HG03196 (cell line): Measurements from ENCODE around the gene LRBA.
"Not testable (repeated sequence)": the region's sequence is repeated elsewhere in the genome, so short reads cannot be mapped to it uniquely, and the experiment has no call there.

Experiments used
- ATAC-seq: cut with Tn5 transposase; IDR thresholded peaks from one replicate; pipeline ENCODE4 v1.9.1; 2021; ENCODE audit not compliant: unreplicated experiment

The LRBA gene

GRCh38 chr4:150680651-150681050 is 334.4 kb downstream of the LRBA start:
- ATAC-seq: no peak

DNA sequence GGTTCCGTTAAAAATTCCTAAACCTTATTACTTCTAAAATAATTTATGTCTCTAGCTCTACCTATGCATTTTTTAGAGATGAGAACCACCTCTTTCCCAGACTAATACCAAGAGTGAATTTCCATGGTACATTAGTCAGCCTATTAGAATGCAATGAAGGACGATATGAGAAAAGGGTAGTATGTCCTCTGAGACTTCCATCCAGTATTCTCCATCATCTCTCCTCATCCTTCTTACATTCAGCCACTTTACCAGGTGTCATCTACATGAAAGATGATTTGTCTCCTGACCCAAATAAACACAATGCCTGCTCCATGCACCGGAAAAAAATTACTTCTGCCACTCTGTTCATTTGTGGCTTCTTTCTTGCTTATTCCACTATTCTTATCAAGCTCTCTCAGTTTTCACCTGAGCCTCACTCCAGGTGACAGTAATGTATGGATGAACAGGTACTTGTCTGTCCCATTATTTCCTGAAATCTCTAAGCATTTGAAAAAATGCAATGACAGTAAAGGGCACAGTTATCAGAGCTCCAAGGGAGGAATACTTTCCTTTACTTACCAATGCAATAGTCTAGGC is 335.2 kb downstream of the LRBA start:
- ATAC-seq: no peak

- no peak for ATAC-seq
Observed at GRCh38 chr4:150679018-150679764, 335.9 kb downstream of the LRBA start.

DNA sequence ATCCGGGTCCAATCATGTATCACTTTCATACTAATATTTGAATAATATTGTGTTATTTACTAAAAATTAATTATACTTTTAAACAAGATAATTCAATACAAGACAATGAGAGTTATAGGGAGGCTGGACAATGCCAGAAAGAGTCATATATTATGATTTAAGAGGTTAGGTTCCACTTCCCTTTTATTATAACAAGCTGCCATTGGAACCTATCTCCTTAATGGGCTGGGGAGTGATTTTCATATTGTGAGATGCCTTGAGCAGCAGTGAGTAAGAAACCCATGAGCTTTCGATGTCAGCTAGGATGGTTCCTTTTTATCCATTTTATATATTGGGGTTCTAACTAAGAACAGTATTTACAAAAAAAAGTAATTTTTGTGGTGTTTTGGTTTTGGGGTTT is 341.3 kb downstream of the LRBA start:
- no peak for ATAC-seq

- no peak for ATAC-seq
Observed at GRCh38 chr4:150668824-150669223, 346.3 kb downstream of the LRBA start.

- ATAC-seq: no peak
Observed at GRCh38 chr4:150664935-150665334, 350.1 kb downstream of the LRBA start.

DNA sequence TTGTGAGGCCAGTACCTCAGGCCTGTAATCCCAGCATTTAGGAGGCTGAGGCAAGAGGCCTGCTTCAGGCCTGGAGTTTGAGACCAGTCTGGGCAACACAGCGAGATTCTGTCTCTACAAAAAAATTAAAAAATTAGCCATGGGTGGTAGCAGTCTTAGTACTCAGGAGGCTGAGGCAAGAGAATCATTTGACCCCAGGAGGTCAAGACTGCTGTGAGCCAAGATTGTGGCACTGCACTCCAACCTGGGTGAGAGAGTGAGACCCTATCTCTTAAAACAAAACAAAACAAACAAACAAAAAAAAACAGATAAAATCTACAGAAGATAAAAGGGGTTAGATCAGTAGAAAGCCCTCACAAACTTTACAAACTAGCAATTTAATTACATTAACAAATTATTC is 352.4 kb downstream of the LRBA start:
- ATAC-seq: no peak

- not testable (repeated sequence) for ATAC-seq
Observed at GRCh38 chr4:150661551-150661950, 353.5 kb downstream of the LRBA start.

DNA sequence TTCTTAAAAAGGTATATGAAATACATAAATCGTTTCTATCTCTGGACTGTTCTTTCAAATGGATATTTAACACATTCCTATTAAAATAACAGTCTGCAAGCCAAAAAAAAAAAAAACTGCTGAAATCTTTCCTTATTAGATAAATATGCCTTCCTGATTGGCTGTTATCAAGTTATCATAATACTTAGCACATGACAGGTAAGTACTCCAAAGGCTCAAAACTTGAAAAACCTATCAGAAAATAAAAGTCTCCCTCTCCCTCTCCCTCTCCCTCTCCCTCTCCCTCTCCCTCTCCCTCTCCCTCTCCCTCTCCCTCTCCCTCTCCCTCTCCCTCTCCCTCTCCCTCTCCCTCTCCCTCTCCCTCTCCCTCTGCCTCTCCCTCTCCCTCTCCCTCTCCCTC is 356.8 kb downstream of the LRBA start:
- ATAC-seq: not testable (repeated sequence)

DNA sequence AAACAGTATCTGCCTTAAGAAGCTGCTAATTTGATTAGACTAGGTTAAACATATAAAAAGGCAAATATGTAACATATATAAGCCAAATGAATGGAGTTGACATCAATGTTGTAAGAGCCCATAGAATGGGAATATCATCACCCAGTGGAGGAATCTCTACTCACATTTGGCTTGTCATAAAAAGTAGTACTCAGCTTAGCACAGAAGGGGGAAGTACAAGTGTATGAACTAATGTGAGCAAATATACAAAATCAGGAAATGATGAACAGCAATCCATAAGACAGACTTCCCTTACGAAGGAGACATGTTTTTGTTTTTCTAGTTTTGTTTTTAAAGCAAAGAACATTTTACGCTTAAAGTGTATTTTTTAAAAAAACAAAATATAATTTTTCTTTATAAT is 358.2 kb downstream of the LRBA start:
- ATAC-seq: no peak

- ATAC-seq: no peak
Observed at GRCh38 chr4:150650751-150651150, 364.3 kb downstream of the LRBA start.

GRCh38 chr4:150648123-150648522 is 367.0 kb downstream of the LRBA start:
- ATAC-seq: no peak

- ATAC-seq: no peak
Observed at GRCh38 chr4:150647008-150647407, 368.1 kb downstream of the LRBA start.

- no peak for ATAC-seq
Observed at GRCh38 chr4:150641612-150642011, 373.5 kb downstream of the LRBA start.

DNA sequence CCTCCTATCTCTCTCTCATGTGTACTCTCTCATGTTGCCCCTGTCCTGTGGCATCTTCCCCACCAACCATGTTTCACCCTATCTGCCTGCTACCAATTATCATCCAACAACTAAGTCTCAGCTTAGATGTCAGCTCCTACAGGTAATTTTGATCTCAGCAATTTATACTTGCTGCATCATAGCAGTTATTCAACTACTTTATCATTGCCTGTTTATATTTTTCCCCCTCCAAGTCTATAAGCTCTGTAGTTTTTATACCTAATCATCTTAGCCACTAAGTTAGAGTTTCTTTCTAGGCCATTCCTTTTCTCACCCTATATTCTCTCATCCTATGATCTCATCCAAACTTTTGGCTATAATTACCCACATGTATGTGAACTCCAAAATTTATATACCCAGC is 382.4 kb downstream of the LRBA start:
- no peak for ATAC-seq

GRCh38 chr4:150628073-150628472 is 387.0 kb downstream of the LRBA start:
- ATAC-seq: no peak

DNA sequence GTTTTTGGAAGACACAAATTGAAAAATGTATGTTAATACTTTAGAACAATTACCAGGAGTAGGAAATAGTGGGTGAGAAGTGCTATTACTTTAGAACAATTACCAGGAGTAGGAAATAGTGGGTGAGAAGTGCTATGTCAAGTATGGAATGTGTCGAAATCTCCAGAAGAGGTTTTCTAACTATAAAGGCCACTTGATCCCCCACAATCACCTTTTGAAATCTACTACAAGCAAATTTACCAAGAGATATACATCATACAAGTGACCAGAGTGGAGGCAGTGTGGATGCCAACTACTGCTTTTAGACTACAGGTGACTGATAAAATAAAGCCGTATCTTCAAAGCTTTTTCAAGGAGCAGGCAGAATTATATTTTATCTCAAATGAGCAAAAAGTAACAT is 390.1 kb downstream of the LRBA start:
- ATAC-seq: no peak

DNA sequence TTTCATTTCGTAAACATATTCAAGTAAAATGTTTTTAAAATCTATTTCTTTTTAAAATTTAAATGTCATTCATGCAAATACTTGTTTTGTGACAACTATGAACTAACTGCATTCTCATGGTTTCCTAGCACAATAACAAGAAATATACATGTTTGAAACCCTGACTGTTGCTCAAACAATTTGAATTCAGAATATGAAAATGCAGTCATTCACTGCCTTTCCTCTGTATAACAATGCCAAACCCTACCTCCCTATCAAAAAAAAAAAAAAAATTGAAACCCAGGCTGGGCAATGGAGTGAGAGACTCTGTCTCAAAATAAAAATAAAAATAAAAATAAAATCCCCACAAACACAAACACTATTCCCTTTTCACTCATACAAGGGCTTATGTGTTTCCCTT is 391.0 kb downstream of the LRBA start:
- no peak for ATAC-seq

DNA sequence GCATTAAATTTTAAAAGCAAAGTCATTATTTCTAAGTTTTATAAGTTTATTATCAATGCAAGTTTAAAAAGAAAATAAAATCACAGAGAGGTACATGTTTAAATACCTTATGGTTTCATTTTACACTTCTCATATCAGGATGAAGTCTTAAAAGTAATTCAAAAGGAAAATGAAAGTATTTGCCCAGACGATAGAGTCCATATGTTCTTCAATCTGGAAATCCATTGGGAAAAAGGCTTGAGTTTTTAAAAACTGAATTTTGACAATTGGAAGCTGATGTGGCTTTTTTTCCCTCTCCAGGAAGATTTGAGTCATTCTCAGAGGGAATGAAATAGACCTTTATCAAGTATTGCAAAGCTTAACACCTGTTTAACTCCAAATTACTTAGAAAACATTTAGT is 396.0 kb downstream of the LRBA start:
- ATAC-seq: no peak

- ATAC-seq: no peak
Observed at GRCh38 chr4:150609131-150609530, 406.0 kb downstream of the LRBA start.

GRCh38 chr4:150600812-150601445 is 414.2 kb downstream of the LRBA start:
- no peak for ATAC-seq

DNA sequence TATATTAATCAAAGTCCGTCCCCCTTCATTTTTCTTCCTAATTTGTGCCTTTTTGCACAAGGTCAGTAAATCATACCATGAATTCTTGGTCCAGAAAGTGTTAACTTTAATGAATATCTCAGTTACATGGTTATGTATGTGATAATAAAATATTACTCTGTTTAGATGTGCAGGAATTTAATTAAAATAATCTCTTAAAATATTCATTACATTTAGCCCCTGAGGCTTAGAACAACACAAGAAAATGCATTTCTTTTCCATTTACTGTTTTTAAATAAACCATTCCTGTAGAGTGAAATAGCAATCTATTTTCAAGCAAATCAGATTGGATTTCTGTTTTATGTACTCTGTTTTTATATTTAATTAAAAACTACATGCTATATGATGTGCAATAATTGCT is 415.5 kb downstream of the LRBA start:
- ATAC-seq: no peak
